ENCODE measurements around the gene KLC4.
"Not testable (repeated sequence)": the region's sequence is repeated elsewhere in the genome, so short reads cannot be mapped to it uniquely, and the experiment has no call there.

KLC4 gene

DNA sequence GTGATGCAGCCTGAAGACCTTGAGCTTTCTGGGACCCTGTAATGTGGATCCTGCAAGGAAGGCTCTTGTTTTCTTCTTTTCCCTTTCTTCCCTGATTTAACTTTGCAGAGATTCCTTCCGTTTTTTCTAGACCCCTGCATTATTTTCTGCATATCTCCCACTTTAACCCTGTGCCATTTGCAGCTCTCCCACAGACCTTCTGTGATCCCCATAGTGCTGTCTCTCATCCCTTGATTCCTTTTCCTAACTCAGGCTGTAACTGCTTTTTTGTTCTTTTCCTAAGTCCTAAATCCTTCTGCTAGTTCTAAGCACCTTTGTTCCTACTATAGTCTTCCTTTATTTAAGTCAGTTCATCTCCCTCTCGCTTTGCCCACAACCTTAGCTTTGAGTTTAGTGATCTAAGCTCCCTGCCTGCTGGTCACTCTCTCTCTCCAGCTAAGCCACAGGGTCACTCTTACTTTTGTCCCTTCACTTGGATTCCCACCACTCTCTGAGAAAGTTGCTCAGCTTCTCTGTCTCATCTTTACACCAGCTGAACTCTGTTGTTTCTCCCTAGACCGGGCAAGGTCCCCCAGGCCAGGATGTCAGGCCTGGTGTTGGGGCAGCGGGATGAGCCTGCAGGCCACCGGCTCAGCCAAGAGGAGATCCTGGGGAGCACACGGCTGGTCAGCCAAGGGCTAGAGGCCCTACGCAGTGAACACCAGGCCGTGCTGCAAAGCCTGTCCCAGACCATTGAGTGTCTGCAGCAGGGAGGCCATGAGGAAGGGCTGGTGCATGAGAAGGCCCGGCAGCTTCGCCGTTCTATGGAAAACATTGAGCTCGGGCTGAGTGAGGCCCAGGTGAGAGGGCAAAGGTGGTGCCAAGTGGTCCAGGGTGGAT lies 1.6 kb downstream of the KLC4 start:
- FAIRE-seq (no peak), DNase-seq (ENCODE audit: extremely low spot score, insufficient read length, low read depth) (no peak)

DNA sequence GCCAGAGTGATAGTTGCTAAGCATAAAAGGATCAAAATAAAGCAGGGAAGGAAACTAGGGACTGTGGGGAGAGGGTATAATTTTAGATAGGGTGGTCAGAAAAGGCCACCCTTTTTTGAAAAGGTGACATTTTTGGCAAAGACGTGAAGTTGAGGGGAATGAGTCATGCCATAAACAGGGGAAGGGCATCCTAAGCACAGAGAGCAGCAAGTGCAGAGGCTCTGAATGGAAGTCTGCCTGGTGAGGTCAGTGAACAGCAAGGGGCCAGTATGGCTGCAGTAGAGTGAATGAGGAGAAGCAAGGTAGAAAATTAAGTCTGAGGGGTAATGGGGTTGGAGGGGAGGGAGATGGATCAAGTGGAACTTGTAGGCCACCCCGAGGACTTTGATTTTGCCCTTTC lies 2.4 kb downstream of the KLC4 start:
- FAIRE-seq (no peak), DNase-seq (ENCODE audit: extremely low spot score, insufficient read length, low read depth) (no peak)

DNA sequence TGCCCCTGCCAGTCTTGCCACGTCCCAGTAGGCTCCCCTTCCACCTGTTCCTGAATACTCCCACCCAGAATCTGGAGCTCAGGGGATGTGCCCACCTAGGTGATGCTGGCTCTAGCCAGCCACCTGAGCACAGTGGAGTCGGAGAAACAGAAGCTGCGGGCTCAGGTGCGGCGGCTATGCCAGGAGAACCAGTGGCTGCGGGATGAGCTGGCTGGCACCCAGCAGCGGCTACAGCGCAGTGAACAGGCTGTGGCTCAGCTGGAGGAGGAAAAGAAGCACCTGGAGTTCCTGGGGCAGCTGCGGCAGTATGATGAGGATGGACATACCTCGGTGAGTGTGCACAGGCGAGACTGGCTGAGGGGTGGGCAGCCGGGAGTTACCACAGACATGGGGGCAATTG lies 3.4 kb downstream of the KLC4 start:
- DNase-seq (ENCODE audit: extremely low spot score, insufficient read length, low read depth) (no peak), FAIRE-seq (no peak)

DNA sequence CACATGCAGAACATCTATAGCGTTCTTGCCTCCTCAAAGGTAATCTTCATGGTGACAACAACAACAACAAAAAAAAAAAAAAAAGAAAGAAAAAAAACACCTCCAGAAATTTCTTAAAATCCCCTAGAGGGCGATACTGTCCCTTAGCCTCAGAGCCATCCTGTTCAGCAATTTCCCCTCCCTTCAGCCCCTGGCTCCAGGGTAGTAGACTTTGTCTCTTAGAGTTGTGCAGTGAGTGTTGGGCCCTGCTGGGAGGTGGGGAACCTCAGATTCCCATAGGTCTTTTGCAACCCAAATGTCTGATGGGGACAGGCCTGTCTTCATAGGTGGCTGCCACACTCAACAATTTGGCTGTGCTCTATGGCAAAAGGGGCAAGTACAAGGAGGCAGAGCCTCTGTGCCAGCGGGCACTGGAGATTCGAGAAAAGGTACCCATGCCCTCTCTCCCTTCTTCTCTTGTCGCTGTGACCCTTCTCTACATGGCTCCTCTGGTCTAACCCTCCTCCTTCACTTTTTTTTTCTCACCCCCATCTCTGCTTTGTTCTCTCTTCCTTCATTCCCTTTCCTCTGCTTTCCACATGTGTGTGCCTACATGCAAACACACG lies 10.7 kb downstream of the KLC4 start:
- FAIRE-seq (peak; percentile 85), DNase-seq (ENCODE audit: extremely low spot score, insufficient read length, low read depth) (peak; percentile 32)

DNA sequence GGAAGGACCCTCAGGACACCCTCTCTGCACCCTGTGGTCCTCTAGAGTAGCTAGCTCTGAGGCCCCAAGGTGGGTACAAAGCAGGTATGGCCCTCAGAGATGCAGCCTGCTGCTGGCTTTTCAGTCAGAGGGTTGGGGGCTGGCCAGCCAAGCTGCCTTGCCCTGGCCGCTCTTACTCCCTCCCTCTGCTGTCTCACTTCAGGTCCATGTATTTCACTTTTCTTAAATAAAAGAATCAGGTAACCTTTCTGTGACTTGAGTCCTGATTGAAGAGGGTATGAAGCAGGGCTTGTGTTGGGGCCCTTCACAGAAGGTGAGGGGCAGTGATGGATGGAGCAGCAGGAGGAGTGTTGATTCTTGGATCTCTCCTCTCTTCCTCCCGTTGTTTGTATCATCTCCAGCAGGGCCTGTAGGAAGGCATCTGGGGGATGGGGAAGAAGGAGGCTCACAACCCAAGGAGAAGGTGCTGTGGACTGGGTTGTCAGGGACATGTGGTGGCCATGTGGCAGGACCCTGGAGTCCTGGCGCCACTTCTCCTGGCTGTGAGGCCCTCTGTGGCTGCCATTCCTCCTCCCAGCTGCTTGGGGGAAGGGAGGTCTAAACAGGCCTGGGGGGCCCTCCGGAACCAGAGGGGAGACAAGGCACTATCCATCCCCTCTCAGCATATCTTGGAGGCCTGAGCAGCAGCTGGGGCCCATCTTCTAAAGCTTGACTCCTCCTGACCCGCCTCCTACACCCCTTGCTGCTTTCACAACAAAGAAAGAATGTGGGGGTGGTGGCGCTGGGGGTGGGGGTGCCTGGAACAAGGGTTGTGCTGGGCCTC lies 15.6 kb downstream of the KLC4 start:
- FAIRE-seq: no peak

DNA sequence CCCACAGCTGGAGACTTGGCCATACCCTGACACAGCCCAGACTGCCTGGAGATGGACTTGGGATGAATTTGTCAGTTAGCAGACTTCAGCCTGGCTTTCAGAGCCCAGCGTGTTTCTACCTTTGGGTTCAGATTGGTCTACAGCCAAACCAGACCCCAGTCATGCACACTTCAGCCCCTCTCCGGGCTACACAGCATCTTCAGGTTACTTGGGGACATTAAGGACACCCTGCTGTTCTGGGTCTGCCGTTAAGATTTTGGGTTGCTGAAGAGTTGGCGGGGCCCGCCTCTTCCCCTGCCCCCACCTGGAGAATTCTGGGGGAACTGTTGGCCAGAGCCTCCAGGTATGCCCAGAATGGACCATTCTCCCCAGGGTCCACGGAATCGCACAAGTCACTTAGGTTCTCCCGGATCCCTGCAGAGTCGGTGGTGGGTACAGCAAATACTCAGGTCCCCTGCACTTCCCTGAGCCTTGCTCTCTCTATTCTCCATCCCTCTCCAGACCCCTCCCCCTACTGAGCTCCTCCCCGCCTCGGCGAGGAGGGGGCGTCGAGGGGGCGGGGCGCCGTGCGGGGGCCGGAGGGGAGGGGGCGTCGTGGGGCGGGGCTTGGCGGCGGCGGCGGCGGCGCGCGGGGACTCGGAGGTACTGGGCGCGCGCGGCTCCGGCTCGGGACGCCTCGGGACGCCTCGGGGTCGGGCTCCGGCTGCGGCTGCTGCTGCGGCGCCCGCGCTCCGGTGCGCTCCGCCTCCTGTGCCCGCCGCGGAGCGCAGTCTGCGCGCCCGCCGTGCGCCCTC lies 16.4 kb downstream of the KLC4 start, which contains the start of gene PTK7:
PTK7 (plus strand) TSS at position 645 of the 794 bp plus-strand sequence. CDS start 175 bp downstream, outside the sequence.
- DNase-seq (ENCODE audit: extremely low spot score, insufficient read length, low read depth) (no peak), FAIRE-seq (no peak)

More for the DNA sequence above, 15.6 kb downstream of the KLC4 start:
- DNase-seq (ENCODE audit: extremely low spot score, insufficient read length, low read depth): no peak

DNA sequence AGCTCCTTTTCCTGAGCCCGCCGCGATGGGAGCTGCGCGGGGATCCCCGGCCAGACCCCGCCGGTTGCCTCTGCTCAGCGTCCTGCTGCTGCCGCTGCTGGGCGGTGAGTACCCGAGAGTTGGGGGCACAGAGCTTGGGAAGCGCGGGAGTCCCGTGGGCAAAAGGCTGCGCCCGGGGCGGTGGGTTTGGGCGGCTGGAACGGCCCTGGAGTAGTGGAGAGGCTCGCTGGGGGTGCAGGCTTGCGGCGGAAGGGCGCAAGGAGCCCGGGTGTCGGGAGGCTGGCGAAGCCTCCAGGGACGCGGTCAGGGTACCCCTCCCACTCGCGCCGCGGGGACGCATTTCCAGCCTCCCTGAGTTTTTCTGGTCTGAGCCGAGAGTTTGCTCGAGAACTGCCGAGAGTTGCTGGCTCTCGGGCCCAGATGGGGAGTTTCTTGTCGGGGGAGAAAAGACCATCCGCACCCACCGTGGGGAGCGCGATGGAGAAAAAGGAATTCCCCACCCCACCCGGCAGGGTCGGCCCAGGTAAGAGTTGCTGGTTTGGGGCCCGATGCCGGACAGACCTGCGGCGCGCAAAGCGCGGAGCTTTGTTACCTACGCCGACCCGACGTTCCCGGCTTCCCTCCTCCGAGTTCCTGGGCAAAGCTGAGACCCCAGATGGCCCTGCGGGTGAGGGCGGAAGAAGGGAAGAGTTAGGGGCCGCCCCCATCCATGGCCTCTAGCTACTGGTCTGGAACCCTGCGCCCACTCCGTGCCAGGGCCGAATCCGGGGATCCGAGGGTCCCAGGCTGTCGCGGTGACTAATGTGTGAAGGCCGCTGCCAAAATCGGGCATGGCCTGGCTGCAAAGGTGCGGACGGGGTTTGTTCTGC lies 17.3 kb downstream of the KLC4 start:
- FAIRE-seq: no peak
- DNase-seq (ENCODE audit: extremely low spot score, insufficient read length, low read depth): no peak

DNA sequence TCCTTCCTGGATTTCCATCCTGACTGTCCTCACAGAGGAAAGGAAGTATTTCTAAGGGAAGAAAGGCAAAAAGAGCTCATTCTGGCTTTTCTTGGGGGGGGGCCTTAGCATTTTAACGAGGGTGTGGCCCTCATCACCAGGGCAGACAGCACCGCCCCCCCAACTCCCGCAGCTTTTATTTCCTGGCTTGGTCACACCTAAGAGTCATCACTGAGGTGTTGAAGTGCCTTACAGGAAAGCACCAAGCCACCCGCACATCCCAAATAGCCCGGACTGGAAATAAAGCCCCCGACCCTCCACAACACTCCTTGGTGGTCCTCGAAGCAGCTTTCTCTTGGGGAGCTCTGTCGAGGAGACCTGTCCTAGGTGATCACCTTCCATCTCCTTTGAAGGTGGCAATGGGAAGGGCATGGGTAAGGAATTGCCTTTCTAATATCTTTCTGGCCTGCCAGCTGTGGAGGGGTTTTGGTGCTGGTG lies 17.9 kb downstream of the KLC4 start:
- no peak for DNase-seq (ENCODE audit: extremely low spot score, insufficient read length, low read depth)

DNA sequence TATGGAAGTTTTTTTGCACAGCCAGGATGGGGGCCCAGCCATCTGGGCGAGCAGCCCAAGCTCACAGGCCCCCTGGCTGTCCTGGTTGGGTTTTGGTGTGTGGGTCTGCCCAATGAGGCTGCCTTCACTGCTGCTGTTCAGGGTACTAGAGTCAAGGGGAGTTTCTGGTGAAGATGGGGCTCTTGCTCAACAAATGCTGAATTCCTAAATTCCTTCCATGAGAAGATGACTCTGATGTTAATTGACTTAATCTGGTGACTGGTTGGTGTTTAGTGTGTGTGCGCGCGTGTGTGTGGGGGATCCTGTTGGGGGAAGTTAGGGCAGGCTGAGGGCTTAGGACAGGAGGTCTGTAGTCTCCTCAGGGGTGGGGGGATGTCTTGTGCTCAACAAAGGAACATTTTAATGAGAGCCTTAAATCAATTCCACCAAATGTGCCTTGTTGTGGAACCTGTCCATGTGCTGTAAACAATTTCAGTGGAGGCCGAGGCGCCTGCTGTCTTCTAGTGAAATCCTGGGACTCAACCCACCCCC lies 18.6 kb downstream of the KLC4 start:
- FAIRE-seq (no peak), DNase-seq (ENCODE audit: extremely low spot score, insufficient read length, low read depth) (no peak)

More for the DNA sequence above, 17.9 kb downstream of the KLC4 start:
- no peak for FAIRE-seq

DNA sequence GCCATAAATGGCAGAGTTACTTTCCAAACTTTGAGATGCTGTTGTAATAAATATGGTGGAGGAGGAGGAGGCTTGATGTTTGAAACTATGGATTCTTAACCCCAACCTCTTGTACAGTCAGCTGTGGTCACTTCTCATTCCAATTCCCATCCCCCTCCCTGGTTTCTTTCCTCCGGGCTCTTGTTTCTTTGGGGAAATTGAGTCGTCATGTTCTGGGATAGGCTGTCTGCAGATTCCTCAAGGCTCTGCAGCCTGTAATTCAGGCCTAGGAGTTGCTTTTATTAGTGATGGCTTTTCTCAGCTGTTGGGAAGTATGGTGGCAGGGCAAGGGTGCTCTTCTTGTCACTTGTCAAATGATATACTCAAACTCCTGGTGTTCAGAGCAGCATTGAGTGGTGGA lies 19.3 kb downstream of the KLC4 start:
- DNase-seq (ENCODE audit: extremely low spot score, insufficient read length, low read depth) (no peak), FAIRE-seq (no peak)

DNA sequence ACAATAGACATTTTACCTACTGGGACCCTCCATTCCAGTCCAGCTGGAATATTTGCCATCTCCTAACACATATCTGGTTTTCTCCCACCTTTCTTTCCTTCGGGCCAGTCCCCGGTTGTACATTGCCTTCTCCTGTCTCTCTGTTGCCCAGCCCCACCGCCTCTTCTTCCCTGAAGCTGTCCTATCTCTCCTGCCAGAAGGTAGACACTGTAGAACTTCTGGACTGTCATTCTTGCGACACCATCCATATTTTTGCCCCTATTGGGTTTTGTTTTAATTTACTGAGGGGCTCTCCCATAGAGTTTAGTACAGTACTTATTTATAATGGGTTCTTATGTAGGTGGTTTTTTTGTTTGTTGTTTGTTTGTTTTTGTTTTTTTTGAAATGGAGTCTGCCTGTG lies 21.6 kb downstream of the KLC4 start:
- FAIRE-seq: no peak
- no peak for DNase-seq (ENCODE audit: extremely low spot score, insufficient read length, low read depth)

DNA sequence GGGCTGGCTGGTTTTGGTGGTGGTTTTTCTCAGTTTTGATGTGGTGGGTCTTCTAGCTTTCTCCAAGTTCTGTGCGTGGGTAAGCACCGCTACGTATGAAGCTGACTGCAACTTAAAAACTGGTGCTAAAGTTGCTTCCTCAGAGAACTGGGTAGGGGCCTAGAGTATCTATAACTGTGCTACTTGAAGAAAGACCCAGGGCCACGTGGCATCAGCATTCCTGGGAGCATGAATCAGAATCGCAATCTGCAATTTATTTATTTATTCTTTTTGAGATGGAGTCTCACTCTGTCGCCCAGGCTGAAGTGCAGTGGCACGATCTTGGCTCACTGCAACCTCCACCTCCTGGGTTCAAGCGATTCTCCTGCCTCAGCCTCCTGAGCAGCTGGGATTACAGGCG lies 22.5 kb downstream of the KLC4 start:
- DNase-seq (ENCODE audit: extremely low spot score, insufficient read length, low read depth); FAIRE-seq: not testable (repeated sequence)

DNA sequence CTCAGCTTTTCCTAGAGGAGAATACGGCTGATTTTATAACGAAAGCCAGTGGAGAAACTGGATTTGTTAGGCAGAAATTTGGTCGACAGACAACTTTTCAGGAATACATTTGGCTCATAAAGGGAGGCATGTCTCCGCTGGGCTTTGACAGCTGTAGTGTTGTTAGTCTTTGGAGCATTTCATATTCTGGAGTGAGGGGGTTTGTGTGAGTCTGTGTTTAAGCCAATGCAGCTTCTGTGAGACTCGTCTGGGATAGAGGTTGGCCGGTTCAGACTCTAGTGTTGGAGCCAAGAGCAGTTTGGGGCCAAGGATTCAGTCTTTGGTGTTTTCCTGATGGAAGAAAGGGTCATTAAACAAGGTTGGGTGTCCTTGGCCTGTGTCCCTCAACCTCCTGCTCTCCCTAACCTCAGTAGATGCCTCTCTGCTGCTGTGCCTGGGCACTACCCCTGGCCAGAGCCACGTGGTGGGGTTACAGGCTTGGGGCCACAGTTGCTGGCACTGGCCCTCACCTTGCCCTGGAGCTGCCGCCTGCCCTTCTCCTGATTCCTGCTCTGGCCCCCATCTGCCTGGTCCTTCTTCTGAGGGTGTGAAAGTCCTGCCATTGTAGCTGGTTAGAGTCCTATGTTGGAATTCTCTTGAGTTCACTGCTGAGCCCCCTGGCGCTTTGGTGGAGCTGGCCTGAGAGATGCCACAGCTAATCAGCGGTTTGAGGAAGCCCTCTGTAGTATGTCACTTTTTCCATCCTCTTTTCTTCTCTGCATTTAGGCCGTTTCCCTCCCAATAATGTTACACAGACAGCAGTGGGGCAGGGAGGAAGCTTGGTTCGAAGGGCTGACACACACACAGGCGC lies 23.6 kb downstream of the KLC4 start:
- FAIRE-seq: no peak
- DNase-seq (ENCODE audit: extremely low spot score, insufficient read length, low read depth): no peak

DNA sequence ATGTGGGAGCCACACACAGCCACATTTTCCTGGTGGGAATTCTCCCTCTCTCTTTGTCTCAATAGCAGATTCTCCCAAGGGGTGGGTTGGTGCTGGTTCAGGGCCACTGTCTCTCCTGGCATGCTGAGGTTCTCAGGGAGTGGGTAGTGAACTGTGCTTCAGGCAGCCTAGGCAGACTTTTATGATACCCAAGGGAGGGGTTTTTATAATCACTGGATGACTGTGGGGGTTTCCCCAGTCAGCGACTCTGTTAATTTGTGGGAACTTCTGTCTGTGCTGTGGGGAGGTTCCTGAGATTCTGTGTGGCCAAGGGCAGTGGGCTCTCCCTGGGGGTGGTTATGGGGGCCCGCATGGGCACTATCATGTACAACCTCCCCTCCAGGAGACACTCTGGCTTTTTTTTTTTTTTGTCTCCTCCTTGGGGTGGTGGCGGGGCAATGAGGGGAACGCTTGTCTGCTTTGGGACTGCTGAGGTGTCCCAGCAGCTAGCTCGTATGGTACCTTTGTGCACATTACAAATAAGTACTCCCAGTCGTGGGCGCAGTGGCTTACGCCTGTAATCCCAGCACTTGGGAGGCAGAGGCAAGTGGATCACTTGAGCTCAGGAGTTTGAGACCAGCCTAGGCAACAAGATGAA lies 26.7 kb downstream of the KLC4 start:
- FAIRE-seq (no peak), DNase-seq (ENCODE audit: extremely low spot score, insufficient read length, low read depth) (peak; percentile 40)

DNA sequence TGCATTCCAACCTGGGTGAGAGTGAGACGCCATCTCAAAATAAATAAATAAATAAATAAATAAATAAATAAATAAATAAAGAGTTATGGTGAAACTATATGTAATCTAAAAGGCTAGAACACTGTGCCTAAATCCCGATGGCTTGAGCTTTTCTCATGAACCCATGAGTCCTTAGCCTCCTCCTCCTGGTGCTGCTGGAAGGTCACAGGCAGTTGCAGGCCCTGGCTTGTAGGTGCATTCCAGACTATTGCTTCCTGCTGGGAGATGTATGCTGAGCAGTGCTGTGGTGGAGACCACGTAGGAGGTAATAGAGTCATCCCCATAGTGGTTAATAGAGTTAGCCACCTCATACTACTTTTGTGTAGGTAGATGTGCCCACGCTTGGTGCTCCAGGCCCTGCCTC lies 29.2 kb downstream of the KLC4 start:
- FAIRE-seq: no peak
- no peak for DNase-seq (ENCODE audit: extremely low spot score, insufficient read length, low read depth)

DNA sequence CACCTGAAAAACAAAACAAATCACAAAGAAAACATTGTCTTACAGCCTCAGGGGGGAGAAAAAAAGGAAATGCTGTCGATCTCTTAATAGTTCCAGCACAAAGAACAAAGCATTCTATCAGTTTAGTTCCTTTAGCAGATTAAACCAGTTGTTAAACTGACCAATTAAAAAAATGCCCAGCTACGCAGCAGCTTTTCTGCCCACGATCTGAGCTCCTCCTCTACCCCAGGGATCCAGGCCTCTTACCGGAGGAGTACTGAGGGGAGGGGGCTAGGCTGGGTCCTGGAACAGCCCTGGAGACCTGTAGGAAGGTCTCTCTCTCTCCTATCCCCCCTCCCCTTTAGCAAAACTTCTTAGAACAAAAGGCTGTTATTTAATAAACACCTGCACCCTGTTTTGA lies 30.0 kb downstream of the KLC4 start:
- FAIRE-seq: no peak
- DNase-seq (ENCODE audit: extremely low spot score, insufficient read length, low read depth): no peak

DNA sequence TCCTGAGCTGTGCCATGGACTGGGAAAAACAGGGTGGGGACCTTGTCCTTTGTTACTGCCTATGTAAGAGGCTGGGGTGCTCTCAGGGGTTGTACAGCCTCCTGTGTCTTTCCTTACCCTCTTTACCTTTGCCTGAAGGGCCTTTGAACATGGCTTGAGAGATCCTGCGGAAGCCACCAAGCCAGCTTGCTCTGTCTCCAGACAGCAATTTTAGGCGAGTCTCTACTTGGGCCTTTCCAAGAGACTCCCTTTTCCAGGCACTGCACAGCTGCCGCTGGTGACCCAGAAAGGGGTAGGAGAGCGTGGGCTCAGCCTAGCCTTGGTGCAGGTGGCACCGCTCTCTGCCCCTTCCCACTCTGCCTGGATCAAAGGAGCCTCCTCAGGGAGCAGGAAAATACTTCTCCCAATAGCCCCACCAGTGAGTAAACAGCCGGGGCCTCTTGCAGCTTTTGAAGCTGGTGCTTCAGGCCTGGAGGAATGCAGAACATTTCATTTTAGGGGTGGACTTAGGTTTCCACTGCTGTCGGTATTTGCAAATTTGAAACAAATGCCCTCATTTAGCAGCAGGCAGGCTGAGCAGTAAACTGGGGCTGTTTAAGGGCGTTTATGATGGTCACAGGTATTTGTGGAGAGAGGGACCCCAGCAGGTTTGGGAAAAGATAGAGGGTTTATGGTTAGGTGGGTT lies 30.6 kb downstream of the KLC4 start:
- DNase-seq (ENCODE audit: extremely low spot score, insufficient read length, low read depth): no peak
- no peak for FAIRE-seq

Measured in GM18507 (cell line).